Stimulated activated CD4-positive, alpha-beta T cell treated with anti-CD3 and anti-CD28 coated beads, Interleukin-15, amount 100 ng/mL, for 24 hours (primary cell): ENCODE measurements around the gene GNAT2.

Experiments used
- DNase-seq: peaks from one replicate; pipeline ENCODE4 v3.0.0-alpha.2; 2020

Gene GNAT2

GRCh38 chr1:109641861-109642260 is 22.4 kb upstream of the GNAT2 start:
- no peak for DNase-seq

GRCh38 chr1:109641078-109641740 is 21.8 kb upstream of the GNAT2 start:
- DNase-seq, result no peak

GRCh38 chr1:109640285-109640865 is 21.0 kb upstream of the GNAT2 start:
- DNase-seq, result peak; percentile 95

GRCh38 chr1:109639841-109640184 is 20.4 kb upstream of the GNAT2 start:
- no peak for DNase-seq

GRCh38 chr1:109639063-109639840 is 19.8 kb upstream of the GNAT2 start:
- no peak for DNase-seq

GRCh38 chr1:109637446-109637845 is 18.0 kb upstream of the GNAT2 start:
- DNase-seq, result no peak

GRCh38 chr1:109636201-109636952 is 17.0 kb upstream of the GNAT2 start:
- no peak for DNase-seq

- no peak for DNase-seq
Observed at GRCh38 chr1:109635862-109636200, 16.4 kb upstream of the GNAT2 start.

- DNase-seq, result no peak
Observed at GRCh38 chr1:109634771-109635750, 15.6 kb upstream of the GNAT2 start.

GRCh38 chr1:109634292-109634691 is 14.9 kb upstream of the GNAT2 start:
- DNase-seq, result no peak

GRCh38 chr1:109632671-109633346 is 13.4 kb upstream of the GNAT2 start:
- DNase-seq, result no peak

- DNase-seq, result no peak
Observed at GRCh38 chr1:109631513-109632505, 12.4 kb upstream of the GNAT2 start.

- DNase-seq, result no peak
Observed at GRCh38 chr1:109630898-109631512, 11.6 kb upstream of the GNAT2 start.

- peak; percentile 41 for DNase-seq
Observed at GRCh38 chr1:109630081-109630897, 10.9 kb upstream of the GNAT2 start.

GRCh38 chr1:109629372-109630030 is 10.1 kb upstream of the GNAT2 start:
- DNase-seq, result no peak

- DNase-seq, result no peak
Observed at GRCh38 chr1:109628540-109629321, 9.3 kb upstream of the GNAT2 start.

GRCh38 chr1:109627692-109628399 is 8.4 kb upstream of the GNAT2 start:
- no peak for DNase-seq
